PC-9 (cell line): ENCODE measurements around the gene LLPH. TPM values are rescaled to one million over a fixed set of nuclear protein-coding genes. Genes with fewer than 3 reads are reported as not detected.
A peak's percentile ranks its signal among the peaks of the same experiment; 100 is the strongest.

Experiments
- BruUV-seq: library from RNA; stranded (reverse); fragments of 400-500 nt; replicated peaks from 2 replicates; lab custom pipeline; 2021; lab: Mats Ljungman, UMichigan
- CTCF ChIA-PET: fragments of 300-600 bp; sonication (Branson Sonifier 250); formaldehyde crosslinking; loops from one replicate; lab custom pipeline; 2022; ENCODE audit warnings: antibody characterized with exemption; lab: Charles Lee
- POLR2A ChIA-PET: fragments of 300-600 bp; sonication (Branson Sonifier 250); formaldehyde crosslinking; loops from one replicate; lab custom pipeline; 2022; ENCODE audit warnings: antibody characterized with exemption; ENCODE audit not compliant: unreplicated experiment; lab: Charles Lee
- DNase-seq, 2 experiments: peaks; one replicate each; pipeline versions ENCODE4 v3.0.0 to v3.0.0-alpha.2; 2015 to 2022; ENCODE audit warnings: mixed read lengths in 1 of 2
- H2AFZ ChIP-seq: fragments of 200-600 bp; sonication (generic); 2 replicates; pipeline ENCODE4 v1.8.1; 2017; ENCODE audit warnings: antibody characterized with exemption
- H3F3A ChIP-seq: fragments of 200-600 bp; sonication (generic); 2 replicates; pipeline ENCODE4 v1.8.1; 2017; ENCODE audit warnings: antibody characterized with exemption, mild to moderate bottlenecking, low read depth; ENCODE audit not compliant: insufficient read depth
- H3K27ac ChIP-seq: fragments of 200-600 bp; sonication (generic); 2 replicates; pipeline ENCODE4 v1.6.1; 2016; ENCODE audit warnings: mixed run types
- H3K27me3 ChIP-seq: fragments of 200-600 bp; sonication (generic); 2 replicates; pipeline ENCODE4 v1.6.1; 2016; ENCODE audit warnings: low read depth, mixed run types; ENCODE audit not compliant: insufficient read depth
- H3K36me3 ChIP-seq: fragments of 200-600 bp; sonication (generic); 2 replicates; pipeline ENCODE4 v1.6.1; 2016; ENCODE audit warnings: low read depth, mixed run types
- H3K4me1 ChIP-seq: fragments of 200-600 bp; sonication (generic); replicated peaks from 2 replicates; pipeline ENCODE4 v1.6.1; 2016; ENCODE audit warnings: mixed run types; ENCODE audit not compliant: insufficient read depth
- H3K4me2 ChIP-seq: fragments of 200-600 bp; sonication (generic); 2 replicates; pipeline ENCODE4 v1.6.1; 2017; ENCODE audit warnings: mixed run types
- H3K4me3 ChIP-seq: fragments of 200-600 bp; sonication (generic); 2 replicates; pipeline ENCODE4 v1.6.1; 2016; ENCODE audit warnings: mixed run types
- H3K79me2 ChIP-seq: fragments of 200-600 bp; sonication (generic); 2 replicates; pipeline ENCODE4 v1.6.1; 2017; ENCODE audit warnings: low read depth, mixed run types
- H3K9me2 ChIP-seq: fragments of 200-600 bp; sonication (generic); 2 replicates; pipeline ENCODE4 v1.8.1; 2017; ENCODE audit warnings: mild to moderate bottlenecking; ENCODE audit not compliant: insufficient read depth
- H3K9me3 ChIP-seq: fragments of 200-600 bp; sonication (generic); 2 replicates; pipeline ENCODE4 v1.8.1; 2016; ENCODE audit warnings: low read depth; ENCODE audit not compliant: insufficient read depth
- H4K20me1 ChIP-seq: fragments of 200-600 bp; sonication (generic); 2 replicates; pipeline ENCODE4 v1.8.1; 2017; ENCODE audit not compliant: insufficient read depth
- EZH2 ChIP-seq: fragments of 200-600 bp; sonication (generic); IDR thresholded peaks from 2 replicates; pipeline ENCODE4 v1.8.0; 2017; ENCODE audit warnings: antibody characterized with exemption, low read depth
- intact Hi-C: fragments of 100-400 bp; cut with micrococcal nuclease; formaldehyde crosslinking; loops from one replicate; pipeline ENCODE4 v1.10.0; 2022; ENCODE audit not compliant: unreplicated experiment
- total RNA-seq: library from RNA; stranded (reverse); gene quantifications from 2 replicates; pipeline ENCODE4 v1.2.3, GENCODE V29; 2021
- TF ChIP-seq, protein P1 (sequence below): fragments of 200-600 bp; sonication (generic); conservative IDR thresholded peaks from 2 replicates; pipeline ENCODE4 v1.6.1; 2017; ENCODE audit warnings: mixed run types, antibody characterized with exemption, mild to moderate bottlenecking, moderate library complexity

Gene LLPH
- total RNA-seq, 1 experiment from 2014 or later: 25.0 TPM

DNA sequence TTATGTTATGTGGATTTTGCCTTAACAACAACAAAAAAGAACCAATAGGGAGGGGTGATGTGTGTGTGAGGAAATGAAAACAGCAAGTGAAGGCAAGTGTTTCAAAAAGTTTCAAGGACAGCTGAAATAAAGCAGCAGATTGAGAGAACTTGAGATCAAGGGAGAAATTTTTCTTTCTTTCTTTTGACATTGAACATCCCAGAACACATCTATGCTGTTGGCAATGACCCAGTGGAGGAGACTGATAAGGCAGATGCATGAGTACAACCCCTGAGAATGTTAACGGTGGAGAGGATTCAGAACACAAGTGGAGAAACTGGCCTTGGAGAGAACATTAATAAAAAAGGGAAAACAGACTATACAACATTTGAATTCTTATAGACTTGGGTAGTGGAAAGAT is 2.9 kb downstream of the LLPH start:
- BruUV-seq: no TSS peak
- Histone ChIP-seq H3K27ac (no peak overlapping the region), H3K9me3 (no peaks in the 10 kb centered on the region), H3F3A (no peaks in the 10 kb centered on the region), H2AFZ (no peak overlapping the region), H3K79me2 (peaks cover 60% of the 10 kb centered on the region), H3K36me3 (peaks cover 34% of the 10 kb centered on the region), H4K20me1 (peaks cover 28% of the 10 kb centered on the region; the same call in 1 of the 2 replicates), H3K4me3 (no peak overlapping the region), H3K4me2 (no peak overlapping the region), H3K4me1 (peaks cover 13% of the 10 kb centered on the region), H3K9me2 (no peaks in the 10 kb centered on the region), H3K27me3 (no peaks in the 10 kb centered on the region)
- ChIA-PET POLR2A (no interaction called here), CTCF (no interaction called here)
- TF ChIP-seq, protein P1, sequence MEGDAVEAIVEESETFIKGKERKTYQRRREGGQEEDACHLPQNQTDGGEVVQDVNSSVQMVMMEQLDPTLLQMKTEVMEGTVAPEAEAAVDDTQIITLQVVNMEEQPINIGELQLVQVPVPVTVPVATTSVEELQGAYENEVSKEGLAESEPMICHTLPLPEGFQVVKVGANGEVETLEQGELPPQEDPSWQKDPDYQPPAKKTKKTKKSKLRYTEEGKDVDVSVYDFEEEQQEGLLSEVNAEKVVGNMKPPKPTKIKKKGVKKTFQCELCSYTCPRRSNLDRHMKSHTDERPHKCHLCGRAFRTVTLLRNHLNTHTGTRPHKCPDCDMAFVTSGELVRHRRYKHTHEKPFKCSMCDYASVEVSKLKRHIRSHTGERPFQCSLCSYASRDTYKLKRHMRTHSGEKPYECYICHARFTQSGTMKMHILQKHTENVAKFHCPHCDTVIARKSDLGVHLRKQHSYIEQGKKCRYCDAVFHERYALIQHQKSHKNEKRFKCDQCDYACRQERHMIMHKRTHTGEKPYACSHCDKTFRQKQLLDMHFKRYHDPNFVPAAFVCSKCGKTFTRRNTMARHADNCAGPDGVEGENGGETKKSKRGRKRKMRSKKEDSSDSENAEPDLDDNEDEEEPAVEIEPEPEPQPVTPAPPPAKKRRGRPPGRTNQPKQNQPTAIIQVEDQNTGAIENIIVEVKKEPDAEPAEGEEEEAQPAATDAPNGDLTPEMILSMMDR: no peak
- no peak for TF ChIP-seq EZH2
- no peak for DNase-seq
- intact Hi-C loops: no loop called here

DNA sequence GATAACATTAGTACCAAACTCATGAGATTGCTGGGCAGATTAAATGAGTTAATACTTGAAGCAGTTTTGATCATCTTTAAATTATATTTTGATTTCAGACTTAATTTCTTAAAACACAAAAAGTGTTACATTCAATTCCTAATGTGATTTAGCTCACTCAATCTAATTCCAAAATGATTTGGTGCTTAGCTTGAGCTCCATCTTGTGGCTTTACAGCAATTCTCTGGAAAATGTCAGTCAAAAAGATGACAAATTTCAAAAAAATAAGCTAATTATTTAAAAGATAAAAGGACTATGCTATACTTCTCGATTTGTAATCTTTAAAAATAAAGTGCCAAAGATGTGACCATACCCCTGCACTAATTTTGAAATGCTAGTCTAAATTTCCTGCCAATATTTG is 10.1 kb downstream of the LLPH start:
- POLR2A ChIA-PET: interaction anchor here (0.7 kb wide), 3 partner anchors 432 to 1801 kb away, joined by 3 to 4 read pairs (median 4); no protein-coding TSS in a partner anchor

DNA sequence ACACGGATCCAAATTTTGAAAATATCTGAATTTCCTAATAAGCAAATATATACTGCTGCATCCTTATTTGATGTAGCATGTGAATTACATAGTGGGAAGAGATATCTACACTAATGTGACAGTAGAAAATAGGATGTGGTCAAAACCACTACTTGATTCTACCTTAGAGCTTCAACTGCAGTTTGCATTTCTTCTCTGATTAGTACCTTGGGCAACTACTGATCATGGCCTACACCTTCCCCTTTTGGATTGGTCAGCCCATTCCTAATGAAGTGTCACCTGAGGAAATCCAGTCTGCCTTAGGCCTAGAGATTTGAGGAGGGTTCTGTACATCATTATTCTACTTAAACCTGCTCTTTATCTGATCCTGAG is 10.7 kb downstream of the LLPH start:
- no peak for DNase-seq
- peaks cover 14% of the 10 kb centered on the region; the same call in 1 of the 2 replicates for H3F3A ChIP-seq
- H3K27ac ChIP-seq: no peak overlapping the region
- H3K9me2 ChIP-seq: no peaks in the 10 kb centered on the region
- ChIA-PET CTCF (interaction anchor here (0.7 kb wide), 1 partner anchor 832 kb away, joined by 4 read pairs; no protein-coding TSS in a partner anchor), POLR2A (no interaction called here)
- intact Hi-C loops: no loop called here
- BruUV-seq: no TSS peak
- H3K79me2 ChIP-seq: no peaks in the 10 kb centered on the region
- H3K36me3 ChIP-seq: peaks cover 16% of the 10 kb centered on the region; the same call in 1 of the 2 replicates
- no peaks in the 10 kb centered on the region for H3K9me3 ChIP-seq
- H3K4me1 ChIP-seq: no peaks in the 10 kb centered on the region
- H4K20me1 ChIP-seq: peaks cover 3% of the 10 kb centered on the region; the same call in 1 of the 2 replicates
- H3K4me2 ChIP-seq: no peak overlapping the region
- H3K4me3 ChIP-seq: no peak overlapping the region
- no peak for TF ChIP-seq EZH2
- TF ChIP-seq, protein P1: no peak
- no peak overlapping the region for H2AFZ ChIP-seq
- no peaks in the 10 kb centered on the region for H3K27me3 ChIP-seq

More for the DNA sequence above, 10.1 kb downstream of the LLPH start:
- CTCF ChIA-PET: interaction anchor here (0.6 to 0.7 kb wide), 3 partner anchors 233 to 833 kb away, joined by 3 to 4 read pairs (median 3); no protein-coding TSS in a partner anchor
- TF ChIP-seq, protein P1: peak; percentile 34; the same call in 1 of the 2 replicates
- TF ChIP-seq EZH2: no peak
- H2AFZ ChIP-seq: no peak overlapping the region
- no peak for DNase-seq
- peaks cover 21% of the 10 kb centered on the region; the same call in 1 of the 2 replicates for H3K36me3 ChIP-seq
- H3K9me3 ChIP-seq: no peaks in the 10 kb centered on the region
- H3K27me3 ChIP-seq: no peaks in the 10 kb centered on the region
- H3K4me2 ChIP-seq: no peak overlapping the region
- peaks cover 14% of the 10 kb centered on the region; the same call in 1 of the 2 replicates for H3F3A ChIP-seq
- no peak overlapping the region for H3K4me3 ChIP-seq
- H3K9me2 ChIP-seq: no peaks in the 10 kb centered on the region
- no peak overlapping the region for H3K27ac ChIP-seq
- no TSS peak for BruUV-seq
- intact Hi-C loops: no loop called here
- no peaks in the 10 kb centered on the region for H3K79me2 ChIP-seq
- no peaks in the 10 kb centered on the region for H3K4me1 ChIP-seq
- peaks cover 9% of the 10 kb centered on the region; the same call in 1 of the 2 replicates for H4K20me1 ChIP-seq
